ENCODE measurements around the gene CNOT6. TPM values are rescaled to one million over a fixed set of nuclear protein-coding genes. Genes with fewer than 3 reads are reported as not detected.

The CNOT6 gene
- total and polyA plus RNA-seq, 4 donors = 1.4 to 25.0 (median 4.2) TPM

- no peaks in the 10 kb centered on the region for H3K36me3 ChIP-seq (ENCODE audit: control insufficient read depth in 4 of 4, insufficient read depth in 3 of 4, low read depth in 1 of 4, low read length in 3 of 4)
- no peak overlapping the region for H3K4me3 ChIP-seq (ENCODE audit: low read depth in 1 of 3, low read length in 3 of 3)
- WGBS = 85% methylated on average over 36 of the region's 36 CpGs
- no peaks in the 10 kb centered on the region for H3K9me3 ChIP-seq (ENCODE audit: control insufficient read depth in 4 of 4, low read length in 3 of 4)
- H3K9ac ChIP-seq (ENCODE audit: low read depth in 1 of 2, low read length in 2 of 2) = no peak overlapping the region
- DNase-seq (ENCODE audit: low spot score) = no peak
- peaks cover 0 to under 1% (median 0%) of the 10 kb centered on the region in 4 donors for H3K4me1 ChIP-seq (ENCODE audit: control insufficient read depth in 4 of 4, insufficient read depth in 4 of 4, low read length in 3 of 4)
- TF ChIP-seq REST (IDR thresholded peaks at IDR 0.05) = no peak
- no peak for TF ChIP-seq ATF3 (IDR thresholded peaks at IDR 0.05)
- TF ChIP-seq RAD21 (IDR thresholded peaks at IDR 0.05) = no peak
- no peak for TF ChIP-seq CTCF (IDR thresholded peaks at IDR 0.05; ENCODE audit: low read depth, low read length, missing input control)
- TF ChIP-seq JUND (IDR thresholded peaks at IDR 0.05) = no peak
- no peak for TF ChIP-seq EGR1 (IDR thresholded peaks at IDR 0.05; ENCODE audit: low read depth in 2 of 2)
- TF ChIP-seq MAX (IDR thresholded peaks at IDR 0.05) = no peak
- no peak for TF ChIP-seq YY1 (IDR thresholded peaks at IDR 0.05)
- TF ChIP-seq GABPA (IDR thresholded peaks at IDR 0.05 in 1 of 2, conservative IDR thresholded peaks at IDR 0.05 in 1 of 2) = no peak
- TF ChIP-seq RXRA (IDR thresholded peaks at IDR 0.05) = no peak
- TF ChIP-seq TAF1 (conservative IDR thresholded peaks at IDR 0.05) = no peak
- no peak for TF ChIP-seq HNF4A (conservative IDR thresholded peaks at IDR 0.05)
- H3K27ac ChIP-seq (ENCODE audit: low read depth in 1 of 2, low read length in 2 of 2) = no peak overlapping the region
- no peaks in the 10 kb centered on the region for H3K27me3 ChIP-seq (ENCODE audit: control insufficient read depth in 4 of 4, insufficient read depth in 4 of 4, low read length in 3 of 4)
Observed at GRCh38 chr5:180601591-180602480, 107.7 kb downstream of the CNOT6 start.

- Histone ChIP-seq H3K4me1 (ENCODE audit: control insufficient read depth in 4 of 4, insufficient read depth in 4 of 4, low read length in 3 of 4) (no peaks in the 10 kb centered on the region), H3K9ac (ENCODE audit: low read depth in 1 of 2, low read length in 2 of 2) (no peak overlapping the region), H3K4me3 (ENCODE audit: low read depth in 1 of 3, low read length in 3 of 3) (no peak overlapping the region), H3K36me3 (ENCODE audit: control insufficient read depth in 4 of 4, insufficient read depth in 3 of 4, low read depth in 1 of 4, low read length in 3 of 4) (no peaks in the 10 kb centered on the region), H3K27ac (ENCODE audit: low read depth in 1 of 2, low read length in 2 of 2) (no peak overlapping the region), H3K27me3 (ENCODE audit: control insufficient read depth in 4 of 4, insufficient read depth in 4 of 4, low read length in 3 of 4) (no peaks in the 10 kb centered on the region), H3K9me3 (ENCODE audit: control insufficient read depth in 4 of 4, low read length in 3 of 4) (no peaks in the 10 kb centered on the region)
- TF ChIP-seq YY1 (IDR thresholded peaks at IDR 0.05) = no peak
- TF ChIP-seq MAX (IDR thresholded peaks at IDR 0.05) = no peak
- TF ChIP-seq JUND (IDR thresholded peaks at IDR 0.05) = no peak
- TF ChIP-seq SP1 (IDR thresholded peaks at IDR 0.05) = no peak
- TF ChIP-seq HNF4G (IDR thresholded peaks at IDR 0.05) = no peak
- no peak for TF ChIP-seq TAF1 (conservative IDR thresholded peaks at IDR 0.05)
- TF ChIP-seq CTCF (IDR thresholded peaks at IDR 0.05; ENCODE audit: low read depth, low read length, missing input control) = no peak
- no peak for TF ChIP-seq EGR1 (IDR thresholded peaks at IDR 0.05; ENCODE audit: low read depth in 2 of 2)
- 68% methylated on average over 15 of the region's 15 CpGs for WGBS
- no peak for DNase-seq (ENCODE audit: low spot score)
Observed at GRCh38 chr5:180602481-180603075, 108.4 kb downstream of the CNOT6 start.
